GM21515 (cell line): ENCODE measurements around the gene CPED1.

ENCODE experiments used
- ATAC-seq: cut with Tn5 transposase; IDR thresholded peaks from one replicate; pipeline ENCODE4 v1.9.1; 2021; ENCODE audit not compliant: unreplicated experiment

Gene CPED1

DNA sequence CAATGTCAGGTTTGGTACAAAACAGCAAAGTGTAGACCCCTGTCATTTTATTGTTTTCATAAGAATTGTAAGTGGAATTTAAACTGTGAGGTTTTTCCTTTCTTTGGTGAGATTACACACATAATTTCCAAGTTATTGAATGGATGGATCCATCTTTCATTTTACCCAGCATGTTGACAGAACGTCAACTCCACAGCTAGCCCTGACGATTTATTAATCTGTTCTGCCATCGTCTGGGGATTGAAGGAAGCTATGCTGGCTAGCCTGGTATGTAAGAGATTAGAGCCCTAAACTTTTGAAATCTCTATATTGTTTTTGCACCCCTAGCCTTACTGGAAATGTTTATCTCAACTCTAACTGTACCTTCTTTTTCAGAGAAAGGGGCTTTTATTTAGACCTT is 348.9 kb downstream of the CPED1 start:
- ATAC-seq: no peak

DNA sequence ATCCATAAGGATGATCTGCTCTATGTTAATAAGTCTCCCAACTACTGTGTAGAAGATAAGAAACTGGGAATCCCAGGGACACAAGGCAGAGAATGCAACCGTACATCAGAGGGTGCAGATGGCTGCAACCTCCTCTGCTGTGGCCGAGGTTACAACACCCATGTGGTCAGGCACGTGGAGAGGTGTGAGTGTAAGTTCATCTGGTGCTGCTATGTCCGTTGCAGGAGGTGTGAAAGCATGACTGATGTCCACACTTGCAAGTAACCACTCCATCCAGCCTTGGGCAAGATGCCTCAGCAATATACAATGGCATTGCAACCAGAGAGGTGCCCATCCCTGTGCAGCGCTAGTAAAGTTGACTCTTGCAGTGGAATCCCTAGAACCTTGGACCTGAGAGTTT is 350.6 kb downstream of the CPED1 start:
- ATAC-seq: no peak

DNA sequence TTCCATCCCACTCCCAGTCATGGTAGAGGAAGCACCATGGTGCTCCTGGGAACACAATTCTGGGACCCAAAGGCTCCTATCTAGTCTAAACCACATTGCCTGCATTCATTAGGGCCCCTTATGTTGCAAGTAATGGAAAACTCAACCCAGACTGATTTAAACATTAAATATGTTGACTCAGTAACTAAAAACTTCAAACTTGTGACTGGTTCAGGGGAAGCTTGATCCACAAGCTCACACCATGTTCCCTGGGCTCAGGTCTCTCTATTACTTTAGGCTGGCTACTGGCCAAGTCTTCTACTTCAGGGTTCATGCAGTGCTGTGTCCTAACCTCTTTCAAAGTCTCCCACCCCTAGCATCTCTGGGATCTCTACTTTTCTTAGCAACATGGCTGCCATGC is 353.4 kb downstream of the CPED1 start:
- no peak for ATAC-seq

DNA sequence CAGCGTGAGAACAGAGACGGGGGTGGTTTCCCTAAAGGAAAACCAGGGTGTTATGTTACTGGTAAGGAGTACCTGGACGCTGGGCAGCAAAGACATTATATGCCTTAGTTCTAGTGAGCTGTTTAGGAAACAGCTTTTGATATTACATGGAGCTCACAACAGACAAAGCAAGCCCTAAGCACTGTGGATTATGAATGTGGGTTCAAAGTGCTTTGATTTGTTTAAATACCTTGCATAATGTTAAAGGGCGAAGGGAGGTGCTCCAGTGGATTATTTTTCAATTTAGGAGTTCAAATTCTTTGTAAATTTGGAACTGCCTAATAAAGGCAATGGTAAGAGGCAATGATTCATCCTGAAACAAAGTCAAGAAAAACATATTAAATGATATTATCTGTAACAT is 354.1 kb downstream of the CPED1 start:
- no peak for ATAC-seq

DNA sequence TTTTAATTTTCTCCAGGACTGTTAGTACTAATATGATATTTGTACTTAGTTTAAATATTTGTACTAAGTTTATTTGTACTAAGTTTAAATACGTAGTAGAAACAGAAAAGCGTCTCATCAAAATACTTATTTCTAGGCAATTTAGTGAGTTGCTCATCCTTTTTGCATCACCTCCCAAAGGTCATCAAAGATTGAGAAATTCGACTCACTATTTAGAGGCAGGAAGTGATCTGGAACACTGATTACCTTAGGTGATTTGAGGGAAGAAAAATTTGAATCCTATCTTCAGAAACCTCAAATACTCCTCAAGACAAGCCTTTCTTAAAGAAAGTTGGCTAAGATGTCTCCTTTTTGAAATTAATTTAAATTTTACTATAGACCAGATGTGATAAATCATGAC is 354.8 kb downstream of the CPED1 start:
- no peak for ATAC-seq

DNA sequence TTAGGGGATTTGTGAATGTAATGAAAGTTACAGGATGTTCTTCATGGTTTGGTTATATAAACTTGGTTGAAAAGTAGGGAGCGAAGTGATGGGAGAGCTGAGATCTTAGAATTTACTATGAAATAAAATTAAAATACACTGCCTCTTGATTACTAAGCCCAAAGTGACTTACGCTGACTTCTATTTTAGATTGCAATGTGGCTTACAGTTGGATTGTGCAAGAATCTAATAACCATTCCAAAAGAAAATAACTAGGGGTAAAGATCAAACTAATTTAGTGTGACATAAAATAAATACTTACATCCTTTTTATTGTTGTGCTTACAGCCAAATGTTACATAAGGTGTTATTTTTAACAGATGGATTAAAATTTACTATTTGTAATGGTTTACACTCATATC is 355.6 kb downstream of the CPED1 start:
- ATAC-seq: no peak

DNA sequence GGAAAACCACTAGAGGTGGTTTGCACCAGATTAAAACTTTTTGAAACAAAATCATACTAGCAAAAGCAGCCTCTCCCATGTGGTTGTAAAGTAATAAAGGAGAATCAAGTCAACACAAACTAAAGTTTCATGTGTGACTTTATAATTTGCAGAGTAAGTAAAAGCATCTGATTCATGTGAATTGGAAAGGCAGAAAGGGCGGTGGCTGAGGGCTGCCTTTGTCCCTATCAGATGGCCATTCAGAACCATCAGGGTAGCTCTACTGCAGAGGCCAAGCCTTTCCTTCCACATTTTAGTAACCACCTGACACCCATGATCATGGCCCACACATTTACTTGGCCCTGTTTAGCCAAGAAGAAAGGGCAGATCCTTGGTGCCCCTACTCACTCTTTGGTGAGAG is 356.0 kb downstream of the CPED1 start:
- no peak for ATAC-seq
